ENCODE measurements around the gene IGSF9B. TPM values are rescaled to one million over a fixed set of nuclear protein-coding genes. Genes with fewer than 3 reads are reported as not detected.

Gene IGSF9B
- total and polyA plus RNA-seq, 10 of the 15 experiments (the other 5 are each of a cell fraction or from before 2014, with no cell fraction given) = 0.03 to 3.7 (median 0.20) TPM; not detected in 2

DNA sequence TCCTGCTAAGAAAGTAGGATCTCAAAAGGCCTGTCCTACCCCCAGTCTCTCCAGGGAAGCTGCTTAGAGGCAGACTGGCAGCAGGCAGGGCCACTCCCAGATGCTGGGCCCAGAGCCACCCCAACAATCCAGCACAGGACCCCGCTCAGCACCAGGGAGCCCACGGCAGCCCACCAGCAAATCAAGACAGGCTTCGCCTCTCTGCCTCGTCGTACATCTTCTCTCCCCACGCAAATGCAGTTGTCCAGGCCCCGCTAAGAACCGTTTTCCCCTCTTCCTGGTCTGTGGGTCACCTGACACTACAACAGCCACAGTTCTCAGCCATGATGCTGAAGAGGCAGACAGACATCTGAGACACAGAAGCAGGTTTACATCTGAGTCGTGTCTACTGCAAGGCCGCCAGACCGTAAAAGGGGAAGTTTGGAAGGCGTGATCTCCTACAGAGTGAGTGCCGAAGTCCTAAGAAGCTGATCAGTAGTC is 51.1 kb downstream of the IGSF9B start (continued):
- TF ChIP-seq, protein P1, sequence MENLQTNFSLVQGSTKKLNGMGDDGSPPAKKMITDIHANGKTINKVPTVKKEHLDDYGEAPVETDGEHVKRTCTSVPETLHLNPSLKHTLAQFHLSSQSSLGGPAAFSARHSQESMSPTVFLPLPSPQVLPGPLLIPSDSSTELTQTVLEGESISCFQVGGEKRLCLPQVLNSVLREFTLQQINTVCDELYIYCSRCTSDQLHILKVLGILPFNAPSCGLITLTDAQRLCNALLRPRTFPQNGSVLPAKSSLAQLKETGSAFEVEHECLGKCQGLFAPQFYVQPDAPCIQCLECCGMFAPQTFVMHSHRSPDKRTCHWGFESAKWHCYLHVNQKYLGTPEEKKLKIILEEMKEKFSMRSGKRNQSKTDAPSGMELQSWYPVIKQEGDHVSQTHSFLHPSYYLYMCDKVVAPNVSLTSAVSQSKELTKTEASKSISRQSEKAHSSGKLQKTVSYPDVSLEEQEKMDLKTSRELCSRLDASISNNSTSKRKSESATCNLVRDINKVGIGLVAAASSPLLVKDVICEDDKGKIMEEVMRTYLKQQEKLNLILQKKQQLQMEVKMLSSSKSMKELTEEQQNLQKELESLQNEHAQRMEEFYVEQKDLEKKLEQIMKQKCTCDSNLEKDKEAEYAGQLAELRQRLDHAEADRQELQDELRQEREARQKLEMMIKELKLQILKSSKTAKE (IDR thresholded peaks at IDR 0.05; ENCODE audit: low read depth, poor library complexity, severe bottlenecking) = peak; percentile 21
- TF ChIP-seq PAX5 (IDR thresholded peaks at IDR 0.05; ENCODE audit: borderline replicate concordance, low read depth, low read length) = peak; percentile 24; the same call in 1 of the 2 replicates
- TF ChIP-seq RAD51 (IDR thresholded peaks at IDR 0.05) = peak; percentile 49; the same call in 1 of the 2 replicates
- peak in 1 of 2 experiments; percentile 23; a peak in 1 of 4 replicates for TF ChIP-seq BHLHE40 (IDR thresholded peaks at IDR 0.05; ENCODE audit: borderline replicate concordance in 1 of 2, low read depth in 2 of 2, low read length in 1 of 2)
- TF ChIP-seq, protein P2, sequence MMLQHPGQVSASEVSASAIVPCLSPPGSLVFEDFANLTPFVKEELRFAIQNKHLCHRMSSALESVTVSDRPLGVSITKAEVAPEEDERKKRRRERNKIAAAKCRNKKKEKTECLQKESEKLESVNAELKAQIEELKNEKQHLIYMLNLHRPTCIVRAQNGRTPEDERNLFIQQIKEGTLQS (IDR thresholded peaks at IDR 0.05; ENCODE audit: borderline replicate concordance, extremely low read depth, low read depth, low read length) = no peak

DNA sequence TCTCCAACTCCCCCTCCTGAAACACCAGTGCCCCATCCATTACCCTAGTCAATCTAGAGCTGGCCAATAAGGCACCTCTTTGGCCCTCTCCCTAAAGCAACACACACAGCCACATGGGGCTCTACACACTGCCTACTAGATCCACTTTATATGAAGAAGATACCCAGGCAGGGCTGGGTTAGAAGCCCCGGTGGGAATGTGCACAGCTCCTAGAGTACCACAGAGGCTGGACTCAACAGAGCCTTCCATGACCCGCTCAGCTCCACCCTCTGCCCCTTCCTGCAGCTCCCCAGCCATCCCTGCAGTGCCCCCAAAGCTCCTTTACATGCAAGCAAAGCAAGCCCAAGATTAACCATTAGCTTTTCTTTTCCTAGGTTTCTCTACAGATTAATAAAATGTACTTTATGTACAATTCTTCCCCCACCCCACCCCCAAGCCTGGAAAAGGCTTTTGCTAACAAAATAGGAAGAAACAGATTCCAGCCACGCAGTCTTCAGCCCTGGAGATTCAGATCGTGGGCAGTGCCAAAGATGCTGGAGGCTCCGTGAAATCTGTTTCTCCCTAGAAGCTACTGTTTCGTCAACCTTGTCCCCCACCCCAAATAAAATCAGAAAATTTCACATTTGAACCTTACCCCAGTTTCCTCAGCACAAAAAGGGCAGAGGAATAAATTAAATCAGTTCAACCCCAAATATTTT is 51.8 kb downstream of the IGSF9B start:
- POLR2A ChIA-PET = no interaction called here
- Histone ChIP-seq H3K4me3 (no peak overlapping the region), H3K27me3 (replicated peaks in 1 of 2; ENCODE audit: control insufficient read depth in 2 of 2, insufficient read depth in 2 of 2, low read length in 1 of 2) (no peaks in the 10 kb centered on the region), H3K79me2 (ENCODE audit: control insufficient read depth, insufficient read depth, low read length) (no peaks in the 10 kb centered on the region), H3K4me1 (ENCODE audit: control insufficient read depth, insufficient read depth, low read length) (peaks cover 3% of the 10 kb centered on the region; the same call in 1 of the 2 replicates), H3K9me3 (replicated peaks; ENCODE audit: control insufficient read depth, insufficient read depth, low read length) (no peaks in the 10 kb centered on the region), H2AFZ (ENCODE audit: control insufficient read depth, low read depth, low read length) (no peak overlapping the region), H3K27ac (ENCODE audit: control insufficient read depth, insufficient read depth) (no peak overlapping the region), H3K9ac (ENCODE audit: control insufficient read depth, insufficient read depth, low read length) (no peak overlapping the region), H4K20me1 (ENCODE audit: control insufficient read depth, insufficient read depth) (no peaks in the 10 kb centered on the region), H3K4me2 (ENCODE audit: control insufficient read depth, insufficient read depth) (no peak overlapping the region), H3K36me3 (ENCODE audit: control insufficient read depth in 2 of 2, insufficient read depth in 2 of 2, low read length in 1 of 2) (no peaks in the 10 kb centered on the region)
- SMC1A ChIA-PET (ENCODE audit: uncharacterized antibody, unreplicated experiment) = no interaction called here
- intact Hi-C loops (cut with micrococcal nuclease; ENCODE audit: unreplicated experiment) = no loop called here
- in situ Hi-C loops (cut with MboI) = no loop called here
- CTCF ChIA-PET = interaction anchor here (0.9 kb wide), 1 partner anchor 22 kb away, joined by 3 read pairs; no protein-coding TSS in a partner anchor
- RAD21 ChIA-PET (ENCODE audit: unreplicated experiment) = no interaction called here
- ATAC-seq (no peak), FAIRE-seq (no peak), DNase-seq (ENCODE audit: low read depth, low spot score) (no peak)
- WGBS (ENCODE audit: insufficient coverage, insufficient replicate concordance, low lambda C conversion rate, missing lambda C conversion rate) = 51% methylated on average over 6 of the region's 6 CpGs
- no TSS peak for BruUV-seq (replicated peaks)
- TF ChIP-seq, protein P3, sequence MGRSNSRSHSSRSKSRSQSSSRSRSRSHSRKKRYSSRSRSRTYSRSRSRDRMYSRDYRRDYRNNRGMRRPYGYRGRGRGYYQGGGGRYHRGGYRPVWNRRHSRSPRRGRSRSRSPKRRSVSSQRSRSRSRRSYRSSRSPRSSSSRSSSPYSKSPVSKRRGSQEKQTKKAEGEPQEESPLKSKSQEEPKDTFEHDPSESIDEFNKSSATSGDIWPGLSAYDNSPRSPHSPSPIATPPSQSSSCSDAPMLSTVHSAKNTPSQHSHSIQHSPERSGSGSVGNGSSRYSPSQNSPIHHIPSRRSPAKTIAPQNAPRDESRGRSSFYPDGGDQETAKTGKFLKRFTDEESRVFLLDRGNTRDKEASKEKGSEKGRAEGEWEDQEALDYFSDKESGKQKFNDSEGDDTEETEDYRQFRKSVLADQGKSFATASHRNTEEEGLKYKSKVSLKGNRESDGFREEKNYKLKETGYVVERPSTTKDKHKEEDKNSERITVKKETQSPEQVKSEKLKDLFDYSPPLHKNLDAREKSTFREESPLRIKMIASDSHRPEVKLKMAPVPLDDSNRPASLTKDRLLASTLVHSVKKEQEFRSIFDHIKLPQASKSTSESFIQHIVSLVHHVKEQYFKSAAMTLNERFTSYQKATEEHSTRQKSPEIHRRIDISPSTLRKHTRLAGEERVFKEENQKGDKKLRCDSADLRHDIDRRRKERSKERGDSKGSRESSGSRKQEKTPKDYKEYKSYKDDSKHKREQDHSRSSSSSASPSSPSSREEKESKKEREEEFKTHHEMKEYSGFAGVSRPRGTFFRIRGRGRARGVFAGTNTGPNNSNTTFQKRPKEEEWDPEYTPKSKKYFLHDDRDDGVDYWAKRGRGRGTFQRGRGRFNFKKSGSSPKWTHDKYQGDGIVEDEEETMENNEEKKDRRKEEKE (IDR thresholded peaks at IDR 0.05) = no peak
- TF ChIP-seq STAT1 (conservative IDR thresholded peaks at IDR 0.05) = no peak
- no peak for TF ChIP-seq POLR2AphosphoS5 (IDR thresholded peaks at IDR 0.05; ENCODE audit: low read length)
- no peak for TF ChIP-seq EP300 (IDR thresholded peaks at IDR 0.05; ENCODE audit: borderline replicate concordance in 1 of 2, control insufficient read depth in 1 of 2, low read depth in 2 of 2, low read length in 2 of 2)
- no peak for TF ChIP-seq SMC3 (IDR thresholded peaks at IDR 0.05; ENCODE audit: borderline replicate concordance, low read length)
- TF ChIP-seq ZBED1 (IDR thresholded peaks at IDR 0.05; ENCODE audit: borderline replicate concordance) = no peak
- TF ChIP-seq, protein P4, sequence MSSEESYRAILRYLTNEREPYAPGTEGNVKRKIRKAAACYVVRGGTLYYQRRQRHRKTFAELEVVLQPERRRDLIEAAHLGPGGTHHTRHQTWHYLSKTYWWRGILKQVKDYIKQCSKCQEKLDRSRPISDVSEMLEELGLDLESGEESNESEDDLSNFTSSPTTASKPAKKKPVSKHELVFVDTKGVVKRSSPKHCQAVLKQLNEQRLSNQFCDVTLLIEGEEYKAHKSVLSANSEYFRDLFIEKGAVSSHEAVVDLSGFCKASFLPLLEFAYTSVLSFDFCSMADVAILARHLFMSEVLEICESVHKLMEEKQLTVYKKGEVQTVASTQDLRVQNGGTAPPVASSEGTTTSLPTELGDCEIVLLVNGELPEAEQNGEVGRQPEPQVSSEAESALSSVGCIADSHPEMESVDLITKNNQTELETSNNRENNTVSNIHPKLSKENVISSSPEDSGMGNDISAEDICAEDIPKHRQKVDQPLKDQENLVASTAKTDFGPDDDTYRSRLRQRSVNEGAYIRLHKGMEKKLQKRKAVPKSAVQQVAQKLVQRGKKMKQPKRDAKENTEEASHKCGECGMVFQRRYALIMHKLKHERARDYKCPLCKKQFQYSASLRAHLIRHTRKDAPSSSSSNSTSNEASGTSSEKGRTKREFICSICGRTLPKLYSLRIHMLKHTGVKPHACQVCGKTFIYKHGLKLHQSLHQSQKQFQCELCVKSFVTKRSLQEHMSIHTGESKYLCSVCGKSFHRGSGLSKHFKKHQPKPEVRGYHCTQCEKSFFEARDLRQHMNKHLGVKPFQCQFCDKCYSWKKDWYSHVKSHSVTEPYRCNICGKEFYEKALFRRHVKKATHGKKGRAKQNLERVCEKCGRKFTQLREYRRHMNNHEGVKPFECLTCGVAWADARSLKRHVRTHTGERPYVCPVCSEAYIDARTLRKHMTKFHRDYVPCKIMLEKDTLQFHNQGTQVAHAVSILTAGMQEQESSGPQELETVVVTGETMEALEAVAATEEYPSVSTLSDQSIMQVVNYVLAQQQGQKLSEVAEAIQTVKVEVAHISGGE (CRISPR knock-in tag; IDR thresholded peaks at IDR 0.05) = no peak
